Measurements from ENCODE around the gene MATR3.

Gene MATR3

GRCh38 chr5:139272471-139273321, 20.8 kb upstream of the MATR3 start:
- TF ChIP-seq, protein P1, sequence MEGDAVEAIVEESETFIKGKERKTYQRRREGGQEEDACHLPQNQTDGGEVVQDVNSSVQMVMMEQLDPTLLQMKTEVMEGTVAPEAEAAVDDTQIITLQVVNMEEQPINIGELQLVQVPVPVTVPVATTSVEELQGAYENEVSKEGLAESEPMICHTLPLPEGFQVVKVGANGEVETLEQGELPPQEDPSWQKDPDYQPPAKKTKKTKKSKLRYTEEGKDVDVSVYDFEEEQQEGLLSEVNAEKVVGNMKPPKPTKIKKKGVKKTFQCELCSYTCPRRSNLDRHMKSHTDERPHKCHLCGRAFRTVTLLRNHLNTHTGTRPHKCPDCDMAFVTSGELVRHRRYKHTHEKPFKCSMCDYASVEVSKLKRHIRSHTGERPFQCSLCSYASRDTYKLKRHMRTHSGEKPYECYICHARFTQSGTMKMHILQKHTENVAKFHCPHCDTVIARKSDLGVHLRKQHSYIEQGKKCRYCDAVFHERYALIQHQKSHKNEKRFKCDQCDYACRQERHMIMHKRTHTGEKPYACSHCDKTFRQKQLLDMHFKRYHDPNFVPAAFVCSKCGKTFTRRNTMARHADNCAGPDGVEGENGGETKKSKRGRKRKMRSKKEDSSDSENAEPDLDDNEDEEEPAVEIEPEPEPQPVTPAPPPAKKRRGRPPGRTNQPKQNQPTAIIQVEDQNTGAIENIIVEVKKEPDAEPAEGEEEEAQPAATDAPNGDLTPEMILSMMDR (IDR thresholded peaks at IDR 0.05; ENCODE audit: control insufficient read depth, insufficient read depth, low read depth, low read length, missing control alignments): no peak
- no peak overlapping the region; the same call in 1 of the 2 replicates for H3K4me3 ChIP-seq (ENCODE audit: control insufficient read depth, low read depth, low read length)
- DNase-seq (ENCODE audit: low read depth): peak; percentile 68

GRCh38 chr5:139273322-139273571, 20.3 kb upstream of the MATR3 start:
- peak overlapping the region; percentile 36 for H3K4me3 ChIP-seq (ENCODE audit: control insufficient read depth, low read depth, low read length)
- TF ChIP-seq, protein P1 (IDR thresholded peaks at IDR 0.05; ENCODE audit: control insufficient read depth, insufficient read depth, low read depth, low read length, missing control alignments): no peak
- no peak for DNase-seq (ENCODE audit: low read depth)

- H3K4me3 ChIP-seq (ENCODE audit: control insufficient read depth, low read depth, low read length): peak overlapping the region; percentile 36
- DNase-seq (ENCODE audit: low read depth): no peak
- TF ChIP-seq, protein P1 (IDR thresholded peaks at IDR 0.05; ENCODE audit: control insufficient read depth, insufficient read depth, low read depth, low read length, missing control alignments): no peak
Observed at GRCh38 chr5:139273572-139274289, 19.8 kb upstream of the MATR3 start.

- no peak for DNase-seq (ENCODE audit: low read depth)
- TF ChIP-seq, protein P1 (IDR thresholded peaks at IDR 0.05; ENCODE audit: control insufficient read depth, insufficient read depth, low read depth, low read length, missing control alignments): no peak
- no peak overlapping the region for H3K4me3 ChIP-seq (ENCODE audit: control insufficient read depth, low read depth, low read length)
Observed at GRCh38 chr5:139275536-139275935, 18.0 kb upstream of the MATR3 start.

GRCh38 chr5:139275956-139276355, 17.6 kb upstream of the MATR3 start:
- TF ChIP-seq, protein P1 (IDR thresholded peaks at IDR 0.05; ENCODE audit: control insufficient read depth, insufficient read depth, low read depth, low read length, missing control alignments): no peak
- DNase-seq (ENCODE audit: low read depth): no peak
- no peak overlapping the region for H3K4me3 ChIP-seq (ENCODE audit: control insufficient read depth, low read depth, low read length)

DNA sequence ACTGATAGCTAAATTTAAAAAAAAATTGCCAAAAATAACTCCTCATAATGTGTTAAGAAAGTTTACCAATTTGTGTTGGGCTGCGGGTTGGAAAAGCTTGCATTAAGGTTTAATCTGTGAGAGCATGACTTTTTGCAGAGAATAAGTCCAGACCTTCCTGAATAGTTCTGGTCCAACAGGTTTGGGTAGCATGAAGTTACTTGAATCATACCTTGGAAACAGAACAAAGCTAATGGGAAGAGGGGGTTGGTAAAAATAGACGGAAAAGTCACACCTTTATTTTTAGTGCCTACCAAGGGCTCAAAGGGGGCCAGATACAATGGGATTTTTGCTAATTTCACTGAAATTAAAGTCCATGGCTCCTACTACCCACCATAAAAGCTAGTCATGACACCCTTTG, 17.1 kb upstream of the MATR3 start:
- TF ChIP-seq, protein P1 (IDR thresholded peaks at IDR 0.05; ENCODE audit: control insufficient read depth, insufficient read depth, low read depth, low read length, missing control alignments): no peak
- no peak overlapping the region for H3K4me3 ChIP-seq (ENCODE audit: control insufficient read depth, low read depth, low read length)
- DNase-seq (ENCODE audit: low read depth): no peak

Data from AG09309 (cell line).